Ascending aorta (tissue), 2 donors: ENCODE data around the gene APOBEC3A. TPM values are rescaled to one million over a fixed set of nuclear protein-coding genes. Genes with fewer than 3 reads are reported as not detected.
"Not testable (repeated sequence)": the region's sequence is repeated elsewhere in the genome, so short reads cannot be mapped to it uniquely, and the experiment has no call there.

Source experiments
- DNase-seq, 2 donors: peaks; one replicate each; pipeline ENCODE4 v3.0.0-alpha.2; 2019; ENCODE audit warnings: low spot score in 2 of 2
- H3K27ac ChIP-seq, 2 donors: fragments of 200-600 bp; sonication (generic); one replicate each; pipeline ENCODE4 v1.5.1; 2016 to 2017; ENCODE audit warnings: mild to moderate bottlenecking in 1 of 2
- H3K27me3 ChIP-seq: fragments of 200-600 bp; sonication (generic); one replicate; pipeline ENCODE4 v1.5.1; 2017
- H3K36me3 ChIP-seq, 2 donors: fragments of 200-600 bp; sonication (generic); one replicate each; pipeline ENCODE4 v1.5.1; 2016
- H3K4me1 ChIP-seq, 2 donors: fragments of 200-600 bp; sonication (generic); one replicate each; pipeline ENCODE4 v1.5.1; 2016 to 2017; ENCODE audit warnings: mild to moderate bottlenecking in 1 of 2
- H3K4me3 ChIP-seq, 2 donors: fragments of 200-600 bp; sonication (generic); one replicate each; pipeline ENCODE4 v1.5.1; 2016 to 2017; ENCODE audit warnings: mild to moderate bottlenecking in 1 of 2
- H3K9me3 ChIP-seq, 2 donors: fragments of 200-600 bp; sonication (generic); one replicate each; pipeline ENCODE4 v1.5.1; 2016
- intact Hi-C: fragments of 100-400 bp; cut with DNase I; formaldehyde crosslinking; loops from one replicate; pipeline ENCODE4 v1.15.1; 2023
- total RNA-seq: library from RNA; depleted of rRNA; stranded (reverse); fragments of >200 nt; gene quantifications from one replicate; pipeline ENCODE4 v1.1.0, GENCODE V29; 2016
- TF ChIP-seq, protein P1 (sequence below), 3 experiments: fragments of 200-600 bp in 2 of 3; fragments of 450-650 bp in 1 of 3; sonication (generic) in 2 of 3; IDR thresholded peaks; one replicate each; pipeline ENCODE4 v1.5.1; 2016 to 2019; ENCODE audit warnings: antibody characterized with exemption in 3 of 3, mild to moderate bottlenecking in 1 of 3, moderate library complexity in 1 of 3

APOBEC3A gene
- total RNA-seq, 1 donor from 2014 or later, result not detected

GRCh38 chr22:38957808-38958650, 620 bp downstream of the APOBEC3A start:
- no peak for DNase-seq
- H3K27me3 ChIP-seq, result no peaks in the 10 kb centered on the region
- no peaks in the 10 kb centered on the region for H3K4me1 ChIP-seq
- H3K9me3 ChIP-seq, result no peaks in the 10 kb centered on the region
- no peaks in the 10 kb centered on the region for H3K36me3 ChIP-seq
- H3K27ac ChIP-seq, result no peak overlapping the region
- H3K4me3 ChIP-seq, result no peak overlapping the region
- TF ChIP-seq, protein P1, sequence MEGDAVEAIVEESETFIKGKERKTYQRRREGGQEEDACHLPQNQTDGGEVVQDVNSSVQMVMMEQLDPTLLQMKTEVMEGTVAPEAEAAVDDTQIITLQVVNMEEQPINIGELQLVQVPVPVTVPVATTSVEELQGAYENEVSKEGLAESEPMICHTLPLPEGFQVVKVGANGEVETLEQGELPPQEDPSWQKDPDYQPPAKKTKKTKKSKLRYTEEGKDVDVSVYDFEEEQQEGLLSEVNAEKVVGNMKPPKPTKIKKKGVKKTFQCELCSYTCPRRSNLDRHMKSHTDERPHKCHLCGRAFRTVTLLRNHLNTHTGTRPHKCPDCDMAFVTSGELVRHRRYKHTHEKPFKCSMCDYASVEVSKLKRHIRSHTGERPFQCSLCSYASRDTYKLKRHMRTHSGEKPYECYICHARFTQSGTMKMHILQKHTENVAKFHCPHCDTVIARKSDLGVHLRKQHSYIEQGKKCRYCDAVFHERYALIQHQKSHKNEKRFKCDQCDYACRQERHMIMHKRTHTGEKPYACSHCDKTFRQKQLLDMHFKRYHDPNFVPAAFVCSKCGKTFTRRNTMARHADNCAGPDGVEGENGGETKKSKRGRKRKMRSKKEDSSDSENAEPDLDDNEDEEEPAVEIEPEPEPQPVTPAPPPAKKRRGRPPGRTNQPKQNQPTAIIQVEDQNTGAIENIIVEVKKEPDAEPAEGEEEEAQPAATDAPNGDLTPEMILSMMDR (IDR thresholded peaks at IDR 0.05), result no peak
- intact Hi-C loops, result no loop called here

- H3K4me3 ChIP-seq, H3K36me3 ChIP-seq, H3K27me3 ChIP-seq, H3K4me1 ChIP-seq, intact Hi-C loops, DNase-seq, H3K27ac ChIP-seq, H3K9me3 ChIP-seq: not testable (repeated sequence)
Measured at GRCh38 chr22:38958651-38958943, 1.2 kb downstream of the APOBEC3A start.

DNA sequence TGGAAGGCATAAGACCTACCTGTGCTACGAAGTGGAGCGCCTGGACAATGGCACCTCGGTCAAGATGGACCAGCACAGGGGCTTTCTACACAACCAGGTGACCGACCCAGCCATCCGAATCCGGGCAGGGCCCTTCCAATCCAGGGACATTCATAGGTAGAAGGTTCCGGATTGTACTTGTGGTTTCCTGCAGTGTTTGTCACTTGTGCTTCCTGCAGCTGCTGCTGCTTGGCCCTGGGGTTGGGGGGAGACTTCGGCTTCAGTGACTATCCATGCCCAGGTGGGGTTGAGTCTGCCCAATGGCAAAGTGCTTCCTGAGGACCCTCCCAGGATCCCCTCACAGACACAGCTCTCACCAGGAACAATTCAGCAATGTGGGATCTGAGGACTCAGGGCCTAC, 2.2 kb downstream of the APOBEC3A start:
- no peaks in the 10 kb centered on the region for H3K4me1 ChIP-seq
- no peak overlapping the region for H3K4me3 ChIP-seq
- TF ChIP-seq, protein P1 (IDR thresholded peaks at IDR 0.05), result no peak
- DNase-seq, result no peak
- H3K27ac ChIP-seq, result no peak overlapping the region
- intact Hi-C loops, result no loop called here
- no peaks in the 10 kb centered on the region for H3K9me3 ChIP-seq
- H3K36me3 ChIP-seq, result no peaks in the 10 kb centered on the region
- no peaks in the 10 kb centered on the region for H3K27me3 ChIP-seq

DNA sequence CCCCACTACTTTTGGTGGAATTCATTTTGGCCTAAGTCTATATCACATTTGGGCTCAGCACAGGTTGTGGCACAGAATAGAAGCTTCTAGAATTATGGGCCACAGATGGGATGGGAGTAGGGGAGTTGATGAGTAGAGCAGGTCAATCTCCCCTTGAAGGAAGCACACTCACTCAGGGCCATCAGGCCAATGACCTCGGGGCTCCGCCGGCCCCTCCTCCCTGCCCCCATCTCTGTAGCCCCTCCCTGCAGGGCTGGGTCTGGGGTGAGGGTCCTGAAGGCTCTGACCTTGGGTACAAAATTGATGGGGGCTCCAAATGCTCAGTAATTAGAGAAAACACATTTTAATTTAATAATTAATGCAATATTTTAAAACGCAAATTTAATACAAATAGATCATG, 3.3 kb downstream of the APOBEC3A start:
- DNase-seq, H3K4me1 ChIP-seq, intact Hi-C loops, H3K27me3 ChIP-seq, H3K4me3 ChIP-seq, H3K36me3 ChIP-seq, H3K9me3 ChIP-seq, H3K27ac ChIP-seq: not testable (repeated sequence)

- intact Hi-C loops, H3K27me3 ChIP-seq, H3K4me3 ChIP-seq, H3K9me3 ChIP-seq, H3K4me1 ChIP-seq, H3K36me3 ChIP-seq, DNase-seq, H3K27ac ChIP-seq: not testable (repeated sequence)
Measured at GRCh38 chr22:38963291-38963738, 5.9 kb downstream of the APOBEC3A start.

DNA sequence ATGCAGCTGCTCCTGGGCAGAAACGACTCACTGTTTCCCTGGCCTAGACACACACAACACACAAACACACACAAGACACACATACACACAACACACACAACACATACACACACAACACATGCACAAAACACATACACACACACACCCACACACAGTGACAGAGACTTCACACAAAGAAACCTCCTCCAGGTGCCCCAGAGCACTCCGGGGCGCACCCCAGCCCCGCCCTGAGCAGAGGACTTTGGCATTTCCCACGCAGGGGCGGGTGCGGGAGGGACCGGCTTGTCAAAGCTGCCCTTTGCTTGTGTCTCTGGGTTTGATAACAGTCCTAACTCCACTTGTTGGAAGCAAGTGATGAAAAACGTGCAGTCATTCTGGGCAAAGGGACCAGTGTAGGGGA, 6.5 kb downstream of the APOBEC3A start:
- Histone ChIP-seq H3K27ac (no peak overlapping the region), H3K9me3 (no peaks in the 10 kb centered on the region), H3K27me3 (no peaks in the 10 kb centered on the region), H3K4me3 (no peak overlapping the region), H3K4me1 (no peaks in the 10 kb centered on the region), H3K36me3 (no peaks in the 10 kb centered on the region)
- intact Hi-C loops, result no loop called here
- TF ChIP-seq, protein P1 (IDR thresholded peaks at IDR 0.05), result no peak
- DNase-seq, result no peak

DNA sequence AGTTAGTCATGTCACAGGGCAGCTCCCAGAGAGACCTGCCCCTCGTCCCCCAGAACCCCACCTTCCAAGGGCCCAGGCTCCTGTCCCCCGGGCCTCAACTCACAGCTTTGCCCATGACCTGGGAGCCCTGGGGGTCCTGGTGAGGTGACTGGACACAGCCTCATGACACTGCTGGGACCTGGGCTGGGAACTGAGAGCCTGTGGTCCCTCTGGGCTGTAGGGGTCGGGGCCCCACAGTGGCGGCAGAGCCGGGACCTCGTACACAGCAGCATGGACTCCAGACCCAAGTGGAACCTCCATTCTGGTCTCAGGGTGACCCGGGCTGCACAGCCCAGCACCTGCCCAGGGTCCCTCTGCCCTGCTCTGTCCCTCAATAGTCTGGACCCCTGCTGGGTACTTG, 6.9 kb downstream of the APOBEC3A start:
- no peak overlapping the region for H3K27ac ChIP-seq
- intact Hi-C loops, result no loop called here

More for the DNA sequence above, 6.9 kb downstream of the APOBEC3A start:
- TF ChIP-seq, protein P1 (IDR thresholded peaks at IDR 0.05), result no peak
- Histone ChIP-seq H3K4me3 (no peak overlapping the region), H3K4me1 (no peaks in the 10 kb centered on the region), H3K27me3 (no peaks in the 10 kb centered on the region), H3K36me3 (no peaks in the 10 kb centered on the region), H3K9me3 (no peaks in the 10 kb centered on the region)
- DNase-seq, result no peak
